GM12874 (cell line): ENCODE results near the gene HLA-B.

Experiments used
- TF ChIP-seq, protein P1 (sequence below): IDR thresholded peaks from 2 replicates; pipeline ENCODE4 v1.5.1; 2011; ENCODE audit warnings: low read depth, mild to moderate bottlenecking, control low read depth, low read length, moderate library complexity; ENCODE audit not compliant: insufficient read depth

Gene HLA-B

GRCh38 chr6:31353384-31353945, 3.5 kb downstream of the HLA-B start:
- TF ChIP-seq, protein P1, sequence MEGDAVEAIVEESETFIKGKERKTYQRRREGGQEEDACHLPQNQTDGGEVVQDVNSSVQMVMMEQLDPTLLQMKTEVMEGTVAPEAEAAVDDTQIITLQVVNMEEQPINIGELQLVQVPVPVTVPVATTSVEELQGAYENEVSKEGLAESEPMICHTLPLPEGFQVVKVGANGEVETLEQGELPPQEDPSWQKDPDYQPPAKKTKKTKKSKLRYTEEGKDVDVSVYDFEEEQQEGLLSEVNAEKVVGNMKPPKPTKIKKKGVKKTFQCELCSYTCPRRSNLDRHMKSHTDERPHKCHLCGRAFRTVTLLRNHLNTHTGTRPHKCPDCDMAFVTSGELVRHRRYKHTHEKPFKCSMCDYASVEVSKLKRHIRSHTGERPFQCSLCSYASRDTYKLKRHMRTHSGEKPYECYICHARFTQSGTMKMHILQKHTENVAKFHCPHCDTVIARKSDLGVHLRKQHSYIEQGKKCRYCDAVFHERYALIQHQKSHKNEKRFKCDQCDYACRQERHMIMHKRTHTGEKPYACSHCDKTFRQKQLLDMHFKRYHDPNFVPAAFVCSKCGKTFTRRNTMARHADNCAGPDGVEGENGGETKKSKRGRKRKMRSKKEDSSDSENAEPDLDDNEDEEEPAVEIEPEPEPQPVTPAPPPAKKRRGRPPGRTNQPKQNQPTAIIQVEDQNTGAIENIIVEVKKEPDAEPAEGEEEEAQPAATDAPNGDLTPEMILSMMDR, result no peak

- TF ChIP-seq, protein P1, result no peak
These were observed 4.1 kb downstream of the HLA-B start for GRCh38 chr6:31352683-31353383.

GRCh38 chr6:31352310-31352682, 4.7 kb downstream of the HLA-B start:
- TF ChIP-seq, protein P1, result no peak

GRCh38 chr6:31351401-31352309, 5.3 kb downstream of the HLA-B start:
- TF ChIP-seq, protein P1, result no peak

GRCh38 chr6:31351033-31351380, 6.0 kb downstream of the HLA-B start:
- TF ChIP-seq, protein P1, result no peak

GRCh38 chr6:31350196-31351032, 6.6 kb downstream of the HLA-B start:
- TF ChIP-seq, protein P1, result no peak
